ENCODE measurements around the gene WDR46. TPM values are rescaled to one million over a fixed set of nuclear protein-coding genes. Genes with fewer than 3 reads are reported as not detected.

The WDR46 gene
- total and polyA plus RNA-seq, 2 of the 13 experiments (the other 11 are each of a cell fraction or from before 2014, with no cell fraction given): 47.4 to 105 TPM

DNA sequence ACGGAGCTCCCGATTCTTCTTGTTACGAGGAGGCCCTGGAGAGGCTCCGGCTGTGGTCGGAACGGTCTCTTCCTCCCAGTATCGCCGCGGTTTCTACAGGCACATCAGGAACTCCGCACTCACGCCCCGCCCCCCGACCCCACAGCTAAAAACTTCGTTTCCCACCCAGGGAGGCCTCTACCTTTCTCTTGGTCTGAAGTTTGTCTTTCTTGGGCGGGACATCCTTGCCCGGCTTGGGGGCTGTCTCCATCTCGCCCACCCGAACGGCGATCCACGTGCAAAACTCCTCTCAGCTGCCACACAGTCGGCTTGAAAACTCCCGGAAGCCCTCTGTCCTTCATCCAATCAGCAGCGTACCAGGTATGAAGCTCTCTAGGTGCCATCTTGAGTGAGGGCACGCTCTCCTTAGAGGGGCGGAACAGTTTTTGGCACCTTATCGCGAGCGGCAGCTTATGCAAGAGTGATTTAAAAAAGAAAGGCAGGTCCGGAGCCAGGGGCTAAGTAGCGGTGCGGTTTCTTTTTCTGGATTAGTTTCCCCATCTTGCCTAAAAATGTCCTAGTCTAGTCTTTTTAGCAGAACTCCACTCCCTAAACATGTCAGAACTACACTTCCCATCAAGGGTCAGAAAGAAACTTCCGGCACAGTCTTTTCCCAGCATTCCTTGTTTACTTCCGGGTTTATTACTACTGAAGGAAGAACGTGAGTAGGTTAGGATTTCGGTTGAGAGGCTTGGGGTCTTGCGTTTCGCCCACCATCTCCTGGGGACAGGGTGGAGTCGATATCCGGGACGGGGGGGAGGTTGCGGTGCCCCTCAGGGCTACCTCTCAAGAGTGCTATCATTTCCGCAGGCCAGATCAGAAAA, at the start of gene WDR46, which contains the start of gene PFDN6 (continued):
- no peak for TF ChIP-seq RBM39 (IDR thresholded peaks at IDR 0.05; ENCODE audit: low read depth, low read length, poor library complexity, severe bottlenecking)
- TF ChIP-seq, protein P1, sequence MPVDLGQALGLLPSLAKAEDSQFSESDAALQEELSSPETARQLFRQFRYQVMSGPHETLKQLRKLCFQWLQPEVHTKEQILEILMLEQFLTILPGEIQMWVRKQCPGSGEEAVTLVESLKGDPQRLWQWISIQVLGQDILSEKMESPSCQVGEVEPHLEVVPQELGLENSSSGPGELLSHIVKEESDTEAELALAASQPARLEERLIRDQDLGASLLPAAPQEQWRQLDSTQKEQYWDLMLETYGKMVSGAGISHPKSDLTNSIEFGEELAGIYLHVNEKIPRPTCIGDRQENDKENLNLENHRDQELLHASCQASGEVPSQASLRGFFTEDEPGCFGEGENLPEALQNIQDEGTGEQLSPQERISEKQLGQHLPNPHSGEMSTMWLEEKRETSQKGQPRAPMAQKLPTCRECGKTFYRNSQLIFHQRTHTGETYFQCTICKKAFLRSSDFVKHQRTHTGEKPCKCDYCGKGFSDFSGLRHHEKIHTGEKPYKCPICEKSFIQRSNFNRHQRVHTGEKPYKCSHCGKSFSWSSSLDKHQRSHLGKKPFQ (CRISPR knock-in tag; IDR thresholded peaks at IDR 0.05; ENCODE audit: insufficient replicate concordance): no peak
- TF ChIP-seq MIER3 (CRISPR knock-in tag; IDR thresholded peaks at IDR 0.05; ENCODE audit: borderline replicate concordance): no peak; the same call in 1 of the 2 replicates
- TF ChIP-seq, protein P2, sequence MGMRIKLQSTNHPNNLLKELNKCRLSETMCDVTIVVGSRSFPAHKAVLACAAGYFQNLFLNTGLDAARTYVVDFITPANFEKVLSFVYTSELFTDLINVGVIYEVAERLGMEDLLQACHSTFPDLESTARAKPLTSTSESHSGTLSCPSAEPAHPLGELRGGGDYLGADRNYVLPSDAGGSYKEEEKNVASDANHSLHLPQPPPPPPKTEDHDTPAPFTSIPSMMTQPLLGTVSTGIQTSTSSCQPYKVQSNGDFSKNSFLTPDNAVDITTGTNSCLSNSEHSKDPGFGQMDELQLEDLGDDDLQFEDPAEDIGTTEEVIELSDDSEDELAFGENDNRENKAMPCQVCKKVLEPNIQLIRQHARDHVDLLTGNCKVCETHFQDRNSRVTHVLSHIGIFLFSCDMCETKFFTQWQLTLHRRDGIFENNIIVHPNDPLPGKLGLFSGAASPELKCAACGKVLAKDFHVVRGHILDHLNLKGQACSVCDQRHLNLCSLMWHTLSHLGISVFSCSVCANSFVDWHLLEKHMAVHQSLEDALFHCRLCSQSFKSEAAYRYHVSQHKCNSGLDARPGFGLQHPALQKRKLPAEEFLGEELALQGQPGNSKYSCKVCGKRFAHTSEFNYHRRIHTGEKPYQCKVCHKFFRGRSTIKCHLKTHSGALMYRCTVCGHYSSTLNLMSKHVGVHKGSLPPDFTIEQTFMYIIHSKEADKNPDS (CRISPR knock-in tag; IDR thresholded peaks at IDR 0.05): no peak
- TF ChIP-seq ZNF446 (CRISPR knock-in tag; IDR thresholded peaks at IDR 0.05): 0 out of 2 replicates have a peak, but pooled peaks have one; percentile 22
- TF ChIP-seq MEIS2 (CRISPR knock-in tag; IDR thresholded peaks at IDR 0.05): no peak
- TF ChIP-seq ZNF253 (CRISPR knock-in tag; IDR thresholded peaks at IDR 0.05; ENCODE audit: borderline replicate concordance): no peak
- TF ChIP-seq CBX1 (IDR thresholded peaks at IDR 0.05; ENCODE audit: low read depth): no peak
- TF ChIP-seq, protein P3, sequence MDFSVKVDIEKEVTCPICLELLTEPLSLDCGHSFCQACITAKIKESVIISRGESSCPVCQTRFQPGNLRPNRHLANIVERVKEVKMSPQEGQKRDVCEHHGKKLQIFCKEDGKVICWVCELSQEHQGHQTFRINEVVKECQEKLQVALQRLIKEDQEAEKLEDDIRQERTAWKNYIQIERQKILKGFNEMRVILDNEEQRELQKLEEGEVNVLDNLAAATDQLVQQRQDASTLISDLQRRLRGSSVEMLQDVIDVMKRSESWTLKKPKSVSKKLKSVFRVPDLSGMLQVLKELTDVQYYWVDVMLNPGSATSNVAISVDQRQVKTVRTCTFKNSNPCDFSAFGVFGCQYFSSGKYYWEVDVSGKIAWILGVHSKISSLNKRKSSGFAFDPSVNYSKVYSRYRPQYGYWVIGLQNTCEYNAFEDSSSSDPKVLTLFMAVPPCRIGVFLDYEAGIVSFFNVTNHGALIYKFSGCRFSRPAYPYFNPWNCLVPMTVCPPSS (IDR thresholded peaks at IDR 0.05): no peak
- TF ChIP-seq ZNF549 (CRISPR knock-in tag; IDR thresholded peaks at IDR 0.05): no peak
- no peak for TF ChIP-seq ZSCAN12 (CRISPR knock-in tag; IDR thresholded peaks at IDR 0.05)
- no peak for TF ChIP-seq MZF1 (CRISPR knock-in tag; IDR thresholded peaks at IDR 0.05; ENCODE audit: borderline replicate concordance)
- TF ChIP-seq ZNF224 (CRISPR knock-in tag; IDR thresholded peaks at IDR 0.05): no peak
- no peak for TF ChIP-seq ZFP36L2 (CRISPR knock-in tag; IDR thresholded peaks at IDR 0.05)
- no peak for TF ChIP-seq ZNF569 (CRISPR knock-in tag; IDR thresholded peaks at IDR 0.05; ENCODE audit: borderline replicate concordance)
- TF ChIP-seq FOXJ3 (CRISPR knock-in tag; IDR thresholded peaks at IDR 0.05; ENCODE audit: borderline replicate concordance): peak; percentile 61
- TF ChIP-seq, protein P4, sequence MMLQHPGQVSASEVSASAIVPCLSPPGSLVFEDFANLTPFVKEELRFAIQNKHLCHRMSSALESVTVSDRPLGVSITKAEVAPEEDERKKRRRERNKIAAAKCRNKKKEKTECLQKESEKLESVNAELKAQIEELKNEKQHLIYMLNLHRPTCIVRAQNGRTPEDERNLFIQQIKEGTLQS (CRISPR knock-in tag; IDR thresholded peaks at IDR 0.05): no peak
- no peak for TF ChIP-seq ZBTB42 (CRISPR knock-in tag; IDR thresholded peaks at IDR 0.05)
- no peak for TF ChIP-seq ONECUT2 (CRISPR knock-in tag; IDR thresholded peaks at IDR 0.05)
- no peak for TF ChIP-seq GATA4 (IDR thresholded peaks at IDR 0.05; ENCODE audit: borderline replicate concordance, low read depth)
- no peak for TF ChIP-seq ATF7 (IDR thresholded peaks at IDR 0.05)
- TF ChIP-seq ATF7 (CRISPR knock-in tag; IDR thresholded peaks at IDR 0.05): no peak
- TF ChIP-seq, protein P5, sequence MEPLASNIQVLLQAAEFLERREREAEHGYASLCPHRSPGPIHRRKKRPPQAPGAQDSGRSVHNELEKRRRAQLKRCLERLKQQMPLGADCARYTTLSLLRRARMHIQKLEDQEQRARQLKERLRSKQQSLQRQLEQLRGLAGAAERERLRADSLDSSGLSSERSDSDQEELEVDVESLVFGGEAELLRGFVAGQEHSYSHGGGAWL (CRISPR knock-in tag; IDR thresholded peaks at IDR 0.05): peak; percentile 92; the same call in 1 of the 2 replicates
- TF ChIP-seq FOXM1 (CRISPR knock-in tag; IDR thresholded peaks at IDR 0.05): no peak
- no peak for TF ChIP-seq RFX1 (IDR thresholded peaks at IDR 0.05)
